Right lobe of liver (tissue), 4 donors: ENCODE data around the gene GPC2.

ENCODE experiments used
- POLR2A ChIP-seq: fragments of 450-650 bp; IDR thresholded peaks from one replicate; pipeline ENCODE4 v1.6.1; 2017; ENCODE audit warnings: antibody characterized with exemption, mild to moderate bottlenecking
- TF ChIP-seq, protein P1 (sequence below), 4 donors: fragments of 200-600 bp in 3 of 4; fragments of 450-650 bp in 1 of 4; IDR thresholded peaks; one replicate each; pipeline versions ENCODE4 v1.5.1 to v1.8.0; 2016 to 2022; ENCODE audit warnings: antibody characterized with exemption in 4 of 4, mild to moderate bottlenecking in 2 of 4
- donor health status: DM: no; HTN: no; CAD: no.
- donor health status: DM: no; HTN: no; CAD: no.
- donor health status: DM: no; HTN: yes; CAD: no.

DNA sequence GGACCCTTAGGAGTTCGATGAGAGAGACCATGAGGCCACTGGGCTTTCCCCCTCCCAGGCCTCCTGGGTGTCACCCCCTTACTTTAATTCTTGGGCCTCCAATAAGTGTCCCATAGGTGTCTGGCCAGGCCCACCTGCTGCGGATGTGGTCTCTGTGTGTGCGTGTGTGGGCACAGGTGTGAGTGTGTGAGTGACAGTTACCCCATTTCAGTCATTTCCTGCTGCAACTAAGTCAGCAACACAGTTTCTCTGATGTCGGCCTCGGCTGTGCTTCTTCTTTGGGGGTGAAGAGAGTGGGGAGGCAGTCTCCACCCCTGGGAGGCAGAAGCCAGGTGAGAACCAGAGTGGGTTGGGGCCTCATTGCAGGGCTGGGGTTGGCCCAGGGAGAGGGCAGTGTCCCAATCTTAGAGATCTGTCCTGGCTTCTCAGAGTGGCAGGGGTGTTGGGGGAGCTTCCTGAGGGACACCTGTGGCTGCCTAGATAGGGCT lies 44.1 kb upstream of the GPC2 start:
- TF ChIP-seq, protein P1, sequence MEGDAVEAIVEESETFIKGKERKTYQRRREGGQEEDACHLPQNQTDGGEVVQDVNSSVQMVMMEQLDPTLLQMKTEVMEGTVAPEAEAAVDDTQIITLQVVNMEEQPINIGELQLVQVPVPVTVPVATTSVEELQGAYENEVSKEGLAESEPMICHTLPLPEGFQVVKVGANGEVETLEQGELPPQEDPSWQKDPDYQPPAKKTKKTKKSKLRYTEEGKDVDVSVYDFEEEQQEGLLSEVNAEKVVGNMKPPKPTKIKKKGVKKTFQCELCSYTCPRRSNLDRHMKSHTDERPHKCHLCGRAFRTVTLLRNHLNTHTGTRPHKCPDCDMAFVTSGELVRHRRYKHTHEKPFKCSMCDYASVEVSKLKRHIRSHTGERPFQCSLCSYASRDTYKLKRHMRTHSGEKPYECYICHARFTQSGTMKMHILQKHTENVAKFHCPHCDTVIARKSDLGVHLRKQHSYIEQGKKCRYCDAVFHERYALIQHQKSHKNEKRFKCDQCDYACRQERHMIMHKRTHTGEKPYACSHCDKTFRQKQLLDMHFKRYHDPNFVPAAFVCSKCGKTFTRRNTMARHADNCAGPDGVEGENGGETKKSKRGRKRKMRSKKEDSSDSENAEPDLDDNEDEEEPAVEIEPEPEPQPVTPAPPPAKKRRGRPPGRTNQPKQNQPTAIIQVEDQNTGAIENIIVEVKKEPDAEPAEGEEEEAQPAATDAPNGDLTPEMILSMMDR (IDR thresholded peaks at IDR 0.05), result no peak
- no peak for TF ChIP-seq POLR2A
